UCSD-AML1 (cell line): ENCODE results near the gene DSCAM.
"Not testable (repeated sequence)": the region's sequence is repeated elsewhere in the genome, so short reads cannot be mapped to it uniquely, and the experiment has no call there.

ENCODE experiments used
- DNase-seq: peaks from one replicate; lab custom pipeline; 2025; ENCODE audit not compliant: unreplicated experiment; lab: John Stamatoyannopoulos, UW

DSCAM gene

GRCh38 chr21:40269239-40269638 is 577.7 kb downstream of the DSCAM start:
- DNase-seq = no peak

- DNase-seq = not testable (repeated sequence)
These were observed 588.5 kb downstream of the DSCAM start for GRCh38 chr21:40258456-40258855.

GRCh38 chr21:40257342-40257741 is 589.6 kb downstream of the DSCAM start:
- DNase-seq = no peak

GRCh38 chr21:40255518-40256444 is 591.2 kb downstream of the DSCAM start:
- no peak for DNase-seq

GRCh38 chr21:40254540-40255465 is 592.2 kb downstream of the DSCAM start:
- DNase-seq = no peak

GRCh38 chr21:40253112-40253511 is 593.8 kb downstream of the DSCAM start:
- no peak for DNase-seq

- DNase-seq = no peak
These were observed 596.3 kb downstream of the DSCAM start for GRCh38 chr21:40250514-40251294.

- no peak for DNase-seq
These were observed 602.0 kb downstream of the DSCAM start for GRCh38 chr21:40244981-40245380.

GRCh38 chr21:40243685-40244084 is 603.3 kb downstream of the DSCAM start:
- DNase-seq = no peak

- DNase-seq = no peak
These were observed 604.2 kb downstream of the DSCAM start for GRCh38 chr21:40242586-40243265.

- DNase-seq = no peak
These were observed 611.4 kb downstream of the DSCAM start for GRCh38 chr21:40235528-40235927.

GRCh38 chr21:40231979-40232378 is 615.0 kb downstream of the DSCAM start:
- no peak for DNase-seq

- DNase-seq = no peak
These were observed 619.9 kb downstream of the DSCAM start for GRCh38 chr21:40227096-40227495.

GRCh38 chr21:40215941-40216340 is 631.0 kb downstream of the DSCAM start:
- no peak for DNase-seq

- no peak for DNase-seq
These were observed 636.7 kb downstream of the DSCAM start for GRCh38 chr21:40210251-40210650.

GRCh38 chr21:40208948-40209345 is 638.0 kb downstream of the DSCAM start:
- DNase-seq = no peak

- DNase-seq = no peak
These were observed 638.6 kb downstream of the DSCAM start for GRCh38 chr21:40208206-40208947.

GRCh38 chr21:40200946-40201345 is 646.0 kb downstream of the DSCAM start:
- DNase-seq = no peak

- DNase-seq = no peak
These were observed 646.8 kb downstream of the DSCAM start for GRCh38 chr21:40200126-40200525.
